Measurements from ENCODE around the gene CYB5A.

DNA sequence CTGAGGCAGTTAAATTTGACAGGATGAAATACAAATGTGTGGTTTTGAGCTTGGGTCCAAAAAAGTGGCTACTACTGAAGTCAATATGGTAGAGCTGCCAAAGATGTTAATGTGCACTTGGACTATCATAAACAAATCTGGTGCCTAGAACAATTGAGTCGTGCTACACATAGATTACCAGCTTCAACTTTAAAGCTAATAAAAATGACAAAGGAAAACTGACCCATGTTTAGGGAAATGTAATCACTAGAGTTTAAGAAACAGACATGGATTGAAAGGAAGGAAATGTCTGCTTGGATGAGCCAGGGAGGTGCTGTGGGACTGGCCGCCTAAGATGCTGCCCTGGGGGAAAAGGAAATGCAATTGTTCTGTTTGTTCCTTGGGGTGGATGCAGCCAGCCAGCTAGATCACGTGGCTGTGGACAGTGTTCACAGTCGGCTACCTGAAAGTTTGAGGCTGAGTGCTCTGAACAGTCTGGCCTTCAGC lies 36.6 kb downstream of the CYB5A start:
- no peak for TF ChIP-seq EP300 (IDR thresholded peaks at IDR 0.05)
- TF ChIP-seq, protein P1, sequence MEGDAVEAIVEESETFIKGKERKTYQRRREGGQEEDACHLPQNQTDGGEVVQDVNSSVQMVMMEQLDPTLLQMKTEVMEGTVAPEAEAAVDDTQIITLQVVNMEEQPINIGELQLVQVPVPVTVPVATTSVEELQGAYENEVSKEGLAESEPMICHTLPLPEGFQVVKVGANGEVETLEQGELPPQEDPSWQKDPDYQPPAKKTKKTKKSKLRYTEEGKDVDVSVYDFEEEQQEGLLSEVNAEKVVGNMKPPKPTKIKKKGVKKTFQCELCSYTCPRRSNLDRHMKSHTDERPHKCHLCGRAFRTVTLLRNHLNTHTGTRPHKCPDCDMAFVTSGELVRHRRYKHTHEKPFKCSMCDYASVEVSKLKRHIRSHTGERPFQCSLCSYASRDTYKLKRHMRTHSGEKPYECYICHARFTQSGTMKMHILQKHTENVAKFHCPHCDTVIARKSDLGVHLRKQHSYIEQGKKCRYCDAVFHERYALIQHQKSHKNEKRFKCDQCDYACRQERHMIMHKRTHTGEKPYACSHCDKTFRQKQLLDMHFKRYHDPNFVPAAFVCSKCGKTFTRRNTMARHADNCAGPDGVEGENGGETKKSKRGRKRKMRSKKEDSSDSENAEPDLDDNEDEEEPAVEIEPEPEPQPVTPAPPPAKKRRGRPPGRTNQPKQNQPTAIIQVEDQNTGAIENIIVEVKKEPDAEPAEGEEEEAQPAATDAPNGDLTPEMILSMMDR (IDR thresholded peaks at IDR 0.05): no peak
